K562 (cell line): ENCODE measurements around the gene NOSIP. TPM values are rescaled to one million over a fixed set of nuclear protein-coding genes. Genes with fewer than 3 reads are reported as not detected.

ENCODE experiments used
- ATAC-seq: fragments of 200-7000 bp; cut with Tn5 transposase; 3 replicates; pipeline ENCODE4 v1.9.1; 2020; ENCODE audit warnings: moderate library complexity
- BruUV-seq: library from RNA; stranded (reverse); fragments of 400-500 nt; replicated peaks from 2 replicates; lab custom pipeline; 2021; lab: Mats Ljungman, UMichigan
- CTCF ChIA-PET: fragments of 300-600 bp; formaldehyde crosslinking; extraction: SDS; loops from one replicate; lab custom pipeline; 2021; ENCODE audit warnings: low intra/inter-chr PET ratio; lab: Yijun Ruan, JAX
- POLR2A ChIA-PET: fragments of 300-600, 350-650 bp; sonication (Branson Sonifier 250); formaldehyde crosslinking; extraction: SDS; loops from one replicate; lab custom pipeline; 2021; ENCODE audit warnings: antibody characterized with exemption, inconsistent platforms; lab: Yijun Ruan, JAX
- DNase-seq, 4 experiments: peaks; one replicate each; pipeline versions ENCODE4 v3.0.0 to v3.0.0-alpha.2; 2011 to 2018; ENCODE audit warnings: low spot score in 3 of 4, mixed read lengths in 3 of 4; ENCODE audit errors: extremely low read depth in 1 of 4
- FAIRE-seq: peaks from 2 replicates; lab custom pipeline; 2011; peaks lifted over from hg19 to GRCh38; lab: Jason Lieb, UNC
- H2AFZ ChIP-seq: 2 replicates; pipeline ENCODE4 v1.6.0; 2011; ENCODE audit warnings: low read depth, low read length, control low read depth, inconsistent platforms
- H3K27ac ChIP-seq: fragments of 200-600 bp; 3 replicates; pipeline ENCODE4 v1.8.0; 2011; ENCODE audit warnings: low read depth, mild to moderate bottlenecking, control low read depth, inconsistent platforms, low read length, moderate library complexity, mixed read lengths; ENCODE audit errors: extremely low read depth
- H3K27me3 ChIP-seq, 2 experiments: fragments of 300-600 bp in 1 of 2; 2 replicates in 1 of 2; 3 replicates in 1 of 2; pipeline versions ENCODE4 v1.6.0 to v1.8.0; 2011; ENCODE audit warnings: inconsistent platforms in 2 of 2, low read length in 2 of 2, mild to moderate bottlenecking in 1 of 2, mixed read lengths in 1 of 2, moderate library complexity in 1 of 2; ENCODE audit not compliant: control insufficient read depth in 2 of 2, insufficient read depth in 2 of 2
- H3K36me3 ChIP-seq: fragments of 300-600 bp; 3 replicates; pipeline ENCODE4 v1.8.0; 2011; ENCODE audit warnings: mild to moderate bottlenecking, low read length, inconsistent platforms; ENCODE audit not compliant: control insufficient read depth, insufficient read depth
- H3K4me1 ChIP-seq, 2 experiments: fragments of 200-600 bp in 1 of 2; replicated peaks in 1 of 2; 2 replicates in 1 of 2; 3 replicates in 1 of 2; pipeline versions ENCODE4 v1.5.1 to v1.8.0; 2011; ENCODE audit warnings: inconsistent platforms in 2 of 2, low read length in 2 of 2, mild to moderate bottlenecking in 1 of 2, mixed read lengths in 1 of 2, moderate library complexity in 1 of 2; ENCODE audit not compliant: control insufficient read depth in 2 of 2, insufficient read depth in 2 of 2
- H3K4me2 ChIP-seq: 2 replicates; pipeline ENCODE4 v1.6.1; 2011; ENCODE audit warnings: low read length, control low read depth, inconsistent platforms, mixed read lengths; ENCODE audit not compliant: insufficient read depth
- H3K4me3 ChIP-seq: fragments of 200-600 bp; sonication (generic), shearing (Covaris generic); 2 replicates; pipeline ENCODE4 v1.5.1; 2016; ENCODE audit warnings: control low read depth, inconsistent platforms
- H3K79me2 ChIP-seq: fragments of 200-600 bp; 3 replicates; pipeline ENCODE4 v1.8.0; 2011; ENCODE audit warnings: low read length, inconsistent platforms; ENCODE audit not compliant: control insufficient read depth, insufficient read depth
- H3K9ac ChIP-seq, 2 experiments: 2 replicates each; pipeline versions ENCODE4 v1.6.0 to v1.6.1; 2011; ENCODE audit warnings: low read depth in 2 of 2, low read length in 2 of 2, control low read depth in 1 of 2, inconsistent platforms in 1 of 2, mild to moderate bottlenecking in 1 of 2, mixed read lengths in 1 of 2; ENCODE audit not compliant: insufficient read depth in 1 of 2
- H3K9me1 ChIP-seq: one replicate; pipeline ENCODE4 v1.6.0; 2011; ENCODE audit warnings: inconsistent platforms, mild to moderate bottlenecking, low read length, moderate library complexity; ENCODE audit not compliant: control insufficient read depth, insufficient read depth
- H3K9me3 ChIP-seq: replicated peaks from 2 replicates; pipeline ENCODE4 v1.5.1; 2011; ENCODE audit warnings: low read depth, low read length, inconsistent platforms; ENCODE audit not compliant: control insufficient read depth, insufficient read depth
- H4K20me1 ChIP-seq: replicated peaks from 2 replicates; pipeline ENCODE4 v1.6.1; 2011; ENCODE audit warnings: low read length, inconsistent platforms, mixed read lengths; ENCODE audit not compliant: control insufficient read depth, insufficient read depth
- BCL6 ChIP-seq: fragments of 250-450 bp; sonication (Bioruptor Pico); IDR thresholded peaks from 2 replicates; pipeline ENCODE4 v1.4.0; 2020
- EZH2 ChIP-seq: IDR thresholded peaks from 2 replicates; pipeline ENCODE4 v1.6.1; 2012; ENCODE audit warnings: low read depth, mild to moderate bottlenecking, inconsistent platforms, low read length, borderline replicate concordance
- FOXK2 ChIP-seq, 2 experiments: fragments of 450-650 bp; IDR thresholded peaks in 1 of 2; conservative IDR thresholded peaks in 1 of 2; 2 replicates each; pipeline ENCODE4 v1.6.1; 2016; ENCODE audit warnings: low read depth in 2 of 2, mild to moderate bottlenecking in 1 of 2
- KAT7 ChIP-seq: sonication (generic); formaldehyde crosslinking; IDR thresholded peaks from 2 replicates; pipeline ENCODE4 v1.8.0; 2022; ENCODE audit warnings: missing genetic modification reagents, mild to moderate bottlenecking, borderline replicate concordance
- KHSRP ChIP-seq: fragments of 450-650 bp; IDR thresholded peaks from 2 replicates; pipeline ENCODE4 v1.6.1; 2017
- NCOA4 ChIP-seq: fragments of 450-650 bp; IDR thresholded peaks from 2 replicates; pipeline ENCODE4 v1.6.1; 2018; ENCODE audit warnings: mild to moderate bottlenecking; ENCODE audit not compliant: partially characterized antibody
- PHF20 ChIP-seq: fragments of 450-650 bp; IDR thresholded peaks from 2 replicates; pipeline ENCODE4 v1.6.1; 2018; ENCODE audit not compliant: partially characterized antibody
- PTRF ChIP-seq: fragments of 450-650 bp; IDR thresholded peaks from 2 replicates; pipeline ENCODE4 v1.6.1; 2016; ENCODE audit warnings: mild to moderate bottlenecking, missing genetic modification characterization, missing compliant biosample characterization
- RAD51 ChIP-seq: fragments of 450-650 bp; IDR thresholded peaks from 2 replicates; pipeline ENCODE4 v1.7.1; 2016; ENCODE audit warnings: low read depth, mild to moderate bottlenecking, borderline replicate concordance
- SMAD4 ChIP-seq: fragments of 250-450 bp; sonication (Bioruptor Pico); conservative IDR thresholded peaks from 2 replicates; pipeline ENCODE4 v1.8.0; 2021; ENCODE audit warnings: inconsistent platforms, mild to moderate bottlenecking, moderate library complexity
- SPI1 ChIP-seq: IDR thresholded peaks from 2 replicates; pipeline ENCODE4 v1.6.1; 2011; ENCODE audit warnings: low read depth, low read length, control low read depth, borderline replicate concordance
- TAF1 ChIP-seq: IDR thresholded peaks from 2 replicates; pipeline ENCODE4 v1.6.1; 2011; ENCODE audit warnings: mild to moderate bottlenecking, low read length, moderate library complexity; ENCODE audit not compliant: insufficient read depth, control insufficient read depth, severe bottlenecking; ENCODE audit errors: extremely low read depth
- TAF9B ChIP-seq: fragments of 450-650 bp; IDR thresholded peaks from 2 replicates; pipeline ENCODE4 v1.6.1; 2018; ENCODE audit warnings: mild to moderate bottlenecking; ENCODE audit not compliant: partially characterized antibody
- ZNF239 ChIP-seq: fragments of 250-450 bp; sonication (Bioruptor Pico); IDR thresholded peaks from 2 replicates; pipeline ENCODE4 v1.4.0; 2020; ENCODE audit warnings: mild to moderate bottlenecking
- ZNF507 ChIP-seq: conservative IDR thresholded peaks from 2 replicates; pipeline ENCODE4 v1.6.1; 2017; ENCODE audit warnings: missing genetic modification characterization, missing compliant biosample characterization
- ZNF780A ChIP-seq: fragments of 250-450 bp; sonication (Bioruptor Pico); IDR thresholded peaks from 2 replicates; pipeline ENCODE4 v1.5.0; 2021; ENCODE audit warnings: mild to moderate bottlenecking
- WGBS: fragments of 100-300 bp; shearing (Covaris generic); methylation state at CpG from one replicate; pipeline ENCODE4 v1.1.6; 2016; ENCODE audit warnings: low coverage, mixed read lengths; ENCODE audit not compliant: insufficient coverage; ENCODE audit errors: missing lambda C conversion rate; 5-methylcytosine and 5-hydroxymethylcytosine counted together
- in situ Hi-C: fragments of 300-500 bp; cut with MboI; formaldehyde crosslinking; loops from 4 replicates; pipeline ENCODE4 v1.15.0; 2018; ENCODE audit warnings: inconsistent platforms, mixed read lengths
- intact Hi-C: fragments of 100-400 bp; cut with micrococcal nuclease; formaldehyde crosslinking; loops from 2 replicates; pipeline ENCODE4 v1.14.2; 2022
- polyA plus RNA-seq, 8 experiments: library from polyadenylated mRNA; depleted of rRNA in 4 of 8; stranded (reverse) in 5 of 8; unstranded in 3 of 8; fragments of >200 nt; fragmentation: Nextera tagmentation in 2 of 8; fragmentation: Illumina TruSeq in 1 of 8; extraction: Ambion mirVana in 2 of 8; extraction: Trizol in 1 of 8; gene quantifications; 2 replicates each; pipeline versions ENCODE4 v1.2.1 to v1.2.3, GENCODE V29; 2011 to 2014; ENCODE audit warnings: inconsistent platforms in 1 of 8, missing spikeins in 1 of 8
- total RNA-seq, 7 experiments: library from RNA; depleted of rRNA in 6 of 7; stranded (reverse); fragments of >200 nt in 6 of 7; fragmentation: Illumina TruSeq in 2 of 7; extraction: Trizol in 2 of 7; gene quantifications; 2 replicates each; pipeline versions ENCODE4 v1.2.1 to v1.2.3, GENCODE V29; 2011 to 2021; ENCODE audit warnings: low replicate concordance in 1 of 7
- TF ChIP-seq, protein P1 (sequence below): fragments of 250-450 bp; sonication (Bioruptor Pico); IDR thresholded peaks from 2 replicates; pipeline ENCODE4 v1.4.0; 2020; ENCODE audit warnings: mild to moderate bottlenecking

The NOSIP gene
- total and polyA plus RNA-seq, 9 of the 15 experiments (the other 6 are each of a cell fraction or from before 2014, with no cell fraction given) = 14.4 to 153 (median 79.9) TPM

DNA sequence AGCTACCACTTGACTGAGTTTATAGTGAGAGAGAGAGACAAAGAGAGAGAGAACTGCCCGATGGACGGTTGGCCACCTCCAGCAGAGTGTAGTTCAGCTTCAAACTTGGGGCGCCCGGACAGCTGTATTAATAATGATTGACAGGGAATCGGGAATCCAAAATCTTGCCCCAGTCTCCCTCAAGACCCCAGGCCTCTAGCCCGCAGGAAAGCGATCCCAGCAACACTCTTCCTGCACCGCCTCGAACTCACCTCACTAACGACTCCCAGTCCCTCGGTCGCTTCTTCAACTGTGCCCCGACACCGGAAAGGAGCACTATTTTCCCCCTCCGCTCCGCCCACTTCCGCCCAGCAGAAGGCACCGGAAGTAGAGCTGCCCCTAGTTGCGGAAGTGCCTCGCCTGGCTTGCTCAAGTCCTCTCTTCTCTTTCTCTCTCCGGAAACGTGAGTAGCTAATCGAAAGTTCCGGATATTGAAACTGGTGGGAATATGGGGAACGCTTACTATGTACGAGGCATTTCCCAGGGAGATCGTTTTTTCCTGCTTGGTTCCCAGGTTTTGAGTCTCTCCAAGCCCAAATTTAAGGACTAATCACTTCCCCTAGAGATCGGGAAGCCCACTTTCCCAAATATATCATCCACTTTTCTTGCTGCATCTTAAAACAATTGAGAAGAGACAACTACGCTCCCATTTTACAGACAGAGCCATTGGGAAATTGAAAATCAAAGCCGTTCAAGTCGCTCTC is at the start of gene NOSIP (continued):
- TF ChIP-seq BCL6 (CRISPR knock-in tag) (no peak), RAD51 (no peak), ZNF239 (CRISPR knock-in tag) (peak; percentile 33), FOXK2 (conservative IDR thresholded peaks at IDR 0.05 in 1 of 2, IDR thresholded peaks at IDR 0.05 in 1 of 2; ENCODE audit: low read depth in 2 of 2) (peak in 1 of 2 experiments; percentile 68; a peak in 2 of 4 replicates), SMAD4 (CRISPR knock-in tag) (peak; percentile 55; the same call in 1 of the 2 replicates), ZNF507 (no peak)
- TF ChIP-seq, protein P1, sequence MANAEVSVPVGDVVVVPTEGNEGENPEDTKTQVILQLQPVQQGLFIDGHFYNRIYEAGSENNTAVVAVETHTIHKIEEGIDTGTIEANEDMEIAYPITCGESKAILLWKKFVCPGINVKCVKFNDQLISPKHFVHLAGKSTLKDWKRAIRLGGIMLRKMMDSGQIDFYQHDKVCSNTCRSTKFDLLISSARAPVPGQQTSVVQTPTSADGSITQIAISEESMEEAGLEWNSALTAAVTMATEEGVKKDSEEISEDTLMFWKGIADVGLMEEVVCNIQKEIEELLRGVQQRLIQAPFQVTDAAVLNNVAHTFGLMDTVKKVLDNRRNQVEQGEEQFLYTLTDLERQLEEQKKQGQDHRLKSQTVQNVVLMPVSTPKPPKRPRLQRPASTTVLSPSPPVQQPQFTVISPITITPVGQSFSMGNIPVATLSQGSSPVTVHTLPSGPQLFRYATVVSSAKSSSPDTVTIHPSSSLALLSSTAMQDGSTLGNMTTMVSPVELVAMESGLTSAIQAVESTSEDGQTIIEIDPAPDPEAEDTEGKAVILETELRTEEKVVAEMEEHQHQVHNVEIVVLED = peak; percentile 63; the same call in 1 of the 2 replicates
- TF ChIP-seq, all 486 proteins: peak for 165

DNA sequence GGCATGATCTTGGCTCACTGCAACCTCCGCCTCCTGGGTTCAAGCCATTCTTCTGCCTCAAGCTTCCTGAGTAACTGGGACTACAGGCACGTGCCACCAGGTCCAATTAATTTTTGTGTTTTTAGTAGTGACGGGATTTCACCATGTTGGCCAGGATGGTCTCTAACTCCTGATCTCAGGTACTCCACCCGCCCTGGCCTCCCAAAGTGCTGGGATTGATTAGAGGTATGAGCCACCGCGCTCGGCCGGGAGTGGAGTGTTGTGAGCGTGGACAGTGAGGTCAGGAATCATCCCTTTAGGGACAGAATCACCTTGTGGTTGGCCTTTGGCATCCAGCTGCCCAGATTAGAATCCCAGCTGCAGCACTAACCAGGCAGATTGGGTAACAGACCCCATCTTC is 49.3 kb upstream of the NOSIP start:
- H3K9me3 ChIP-seq = no peaks in the 10 kb centered on the region
- H3K36me3 ChIP-seq = peaks cover 22% of the 10 kb centered on the region; the same call in 1 of the 3 replicates
- no peak overlapping the region for H2AFZ ChIP-seq
- POLR2A ChIA-PET = interaction anchor here (1.8 kb wide), 1 partner anchor 11 kb away, joined by 6 read pairs; the partner anchor contains the start of gene RRAS
- no peaks in the 10 kb centered on the region for H3K27me3 ChIP-seq
- no peaks in the 10 kb centered on the region for H4K20me1 ChIP-seq
- no peak for ATAC-seq
- no peaks in the 10 kb centered on the region for H3K79me2 ChIP-seq
- TF ChIP-seq PHF20 = no peak
- TF ChIP-seq PTRF (tag) = no peak
- TF ChIP-seq SPI1 = no peak
- TF ChIP-seq TAF9B = no peak
- no peak for TF ChIP-seq TAF1
- no peak for TF ChIP-seq ZNF780A (CRISPR knock-in tag)
- TF ChIP-seq KAT7 = no peak
- TF ChIP-seq KHSRP = no peak
- no peak for TF ChIP-seq NCOA4
- TF ChIP-seq EZH2 = no peak
- no peak overlapping the region for H3K4me3 ChIP-seq
- DNase-seq = no peak
- H3K27ac ChIP-seq = no peak overlapping the region
- peak overlapping the region in 1 of 2 experiments; percentile 33; a peak in 1 of 4 replicates for H3K9ac ChIP-seq
- no TSS peak for BruUV-seq
- peaks cover 6 to 12% of the 10 kb centered on the region in 2 experiments; a peak in 3 of 5 replicates for H3K4me1 ChIP-seq
- no peaks in the 10 kb centered on the region for H3K9me1 ChIP-seq
- CTCF ChIA-PET = no interaction called here
- no peak for FAIRE-seq
- WGBS = 80% methylated on average over 4 of the region's 9 CpGs
- H3K4me2 ChIP-seq = no peak overlapping the region
- intact Hi-C loops = no loop called here
- in situ Hi-C loops = no loop called here
